CMK (cell line): ENCODE measurements around the gene TVP23A.
"Not testable (repeated sequence)": the region's sequence is repeated elsewhere in the genome, so short reads cannot be mapped to it uniquely, and the experiment has no call there.

Experiments
- DNase-seq: peaks from one replicate; pipeline ENCODE4 v3.0.0-alpha.2; 2010; ENCODE audit warnings: low read depth

Gene TVP23A

DNA sequence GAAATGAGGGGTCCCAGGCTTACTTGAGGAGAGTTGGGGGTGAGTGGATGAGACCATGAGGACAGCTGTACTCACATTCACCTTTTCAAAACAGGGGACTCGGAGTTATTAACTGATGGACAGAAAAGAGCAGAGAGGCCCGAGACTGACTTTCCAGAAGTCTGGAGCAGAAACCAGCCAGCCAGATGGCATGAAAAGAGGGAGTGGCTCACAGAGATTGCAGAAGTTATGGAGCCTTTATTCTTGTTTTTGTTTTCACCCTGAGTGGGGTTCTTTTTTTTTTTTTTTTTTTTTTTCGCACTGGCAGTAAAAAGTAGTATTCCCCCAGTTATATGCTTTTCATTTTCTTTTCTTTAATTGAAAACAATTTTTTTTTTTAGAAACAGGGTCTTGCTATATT lies 18.9 kb downstream of the TVP23A start:
- DNase-seq, result no peak

GRCh38 chr16:10791048-10791447 lies 27.5 kb downstream of the TVP23A start:
- DNase-seq, result no peak

- not testable (repeated sequence) for DNase-seq
Measured at GRCh38 chr16:10788630-10789029, 30.0 kb downstream of the TVP23A start.

GRCh38 chr16:10787304-10787703 lies 31.3 kb downstream of the TVP23A start:
- DNase-seq, result no peak

DNA sequence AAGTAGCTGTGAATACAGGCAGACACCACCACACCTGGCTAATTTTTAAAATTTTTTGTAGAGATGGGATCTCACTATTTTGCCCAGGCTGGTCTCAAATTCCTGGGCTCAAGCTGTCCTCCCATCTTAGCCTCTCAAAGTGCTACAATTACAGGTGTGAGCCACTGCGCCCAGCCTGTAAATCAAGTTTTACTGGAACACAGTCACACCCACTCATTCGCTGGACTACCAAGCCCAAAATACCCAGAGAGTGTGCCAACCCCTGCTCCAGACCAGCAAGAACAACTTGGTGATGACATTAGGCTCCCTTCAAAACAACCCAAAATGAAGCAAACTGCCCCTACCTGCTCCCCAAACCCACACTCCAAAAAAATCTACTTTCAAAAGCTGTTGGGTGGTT lies 36.0 kb downstream of the TVP23A start:
- DNase-seq, result no peak

DNA sequence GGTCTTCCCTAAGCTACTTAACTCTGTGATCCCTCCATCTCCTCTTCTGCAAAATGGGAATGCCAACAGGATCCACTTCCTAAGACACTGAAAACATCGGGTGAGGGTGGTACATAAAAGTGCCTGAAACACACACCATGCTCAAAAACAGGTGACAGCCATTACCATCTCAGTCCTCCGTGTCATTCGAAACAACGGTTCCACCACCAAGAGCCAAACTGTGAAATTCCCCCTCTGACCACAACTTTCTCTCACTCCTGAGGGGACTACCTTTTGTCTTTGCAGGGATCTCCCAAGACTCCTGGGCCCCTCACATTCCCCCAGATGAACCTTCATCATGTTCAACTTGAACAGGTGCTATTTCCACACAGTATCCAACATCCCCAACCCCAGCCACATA lies 38.0 kb downstream of the TVP23A start:
- DNase-seq, result no peak

- not testable (repeated sequence) for DNase-seq
Measured at GRCh38 chr16:10779908-10780307, 38.7 kb downstream of the TVP23A start.

- DNase-seq, result no peak
Measured at GRCh38 chr16:10777356-10777755, 41.2 kb downstream of the TVP23A start.

GRCh38 chr16:10776923-10777322 lies 41.7 kb downstream of the TVP23A start:
- not testable (repeated sequence) for DNase-seq

DNA sequence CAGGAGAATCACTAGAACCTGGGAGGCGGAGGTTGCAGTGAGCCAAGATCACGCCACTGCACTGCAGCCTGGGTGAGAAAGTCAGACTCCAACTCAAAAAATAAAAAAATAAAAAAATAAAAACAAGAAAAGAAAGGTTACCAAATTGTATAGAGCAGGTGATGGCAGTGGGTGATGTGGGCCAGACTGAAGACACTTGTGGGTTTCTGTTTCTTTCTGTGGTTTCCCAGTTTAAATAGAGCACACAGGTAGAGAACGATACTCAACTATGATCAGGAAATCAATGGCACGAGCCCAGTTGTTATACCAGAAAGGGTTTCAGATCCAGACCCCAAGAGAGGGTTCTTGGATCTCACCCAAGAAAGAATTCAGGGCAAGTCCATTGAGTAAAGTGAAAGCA lies 42.3 kb downstream of the TVP23A start:
- no peak for DNase-seq

- DNase-seq, result no peak
Measured at GRCh38 chr16:10770907-10771306, 47.7 kb downstream of the TVP23A start.

DNA sequence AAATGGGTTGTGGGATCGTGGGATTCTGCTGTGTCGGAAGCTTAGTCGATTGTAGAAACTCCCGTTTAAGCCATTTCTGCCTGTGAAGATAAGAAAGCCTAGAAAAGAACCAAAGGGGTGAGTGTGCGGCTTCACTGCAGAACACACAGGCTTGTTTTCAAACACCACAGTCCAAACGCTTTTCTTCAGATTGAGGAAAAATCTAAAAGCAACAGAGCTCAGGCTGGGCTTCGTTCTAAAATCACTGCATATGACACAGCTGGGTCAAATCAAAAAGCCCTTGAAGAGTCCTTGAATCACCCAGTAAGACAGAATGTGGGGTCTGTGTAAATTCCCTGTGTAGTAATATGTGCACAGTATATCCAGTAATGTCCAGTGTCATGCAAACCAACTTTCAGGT lies 49.2 kb downstream of the TVP23A start:
- DNase-seq, result no peak

- DNase-seq, result no peak
Measured at GRCh38 chr16:10767127-10767526, 51.5 kb downstream of the TVP23A start.

DNA sequence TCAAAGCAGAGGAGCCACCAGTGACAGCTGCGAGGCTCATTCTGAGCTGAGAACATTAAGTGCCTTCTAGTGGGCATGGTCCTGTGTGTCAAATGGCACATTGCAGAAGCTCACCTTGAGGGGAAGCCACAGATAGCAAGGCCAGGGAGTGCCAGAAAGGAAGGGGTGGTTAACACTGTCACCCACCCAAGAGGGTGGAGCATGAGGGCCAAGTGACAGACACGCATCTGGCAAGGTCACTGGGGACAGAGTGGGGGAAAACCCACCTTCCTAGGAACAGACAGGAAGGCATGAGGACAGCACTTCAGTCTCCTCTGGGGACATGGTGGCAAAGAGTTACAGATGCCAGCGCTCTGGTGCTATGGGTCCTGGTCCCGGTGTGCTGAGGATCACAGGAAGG lies 52.8 kb downstream of the TVP23A start:
- DNase-seq, result no peak

DNA sequence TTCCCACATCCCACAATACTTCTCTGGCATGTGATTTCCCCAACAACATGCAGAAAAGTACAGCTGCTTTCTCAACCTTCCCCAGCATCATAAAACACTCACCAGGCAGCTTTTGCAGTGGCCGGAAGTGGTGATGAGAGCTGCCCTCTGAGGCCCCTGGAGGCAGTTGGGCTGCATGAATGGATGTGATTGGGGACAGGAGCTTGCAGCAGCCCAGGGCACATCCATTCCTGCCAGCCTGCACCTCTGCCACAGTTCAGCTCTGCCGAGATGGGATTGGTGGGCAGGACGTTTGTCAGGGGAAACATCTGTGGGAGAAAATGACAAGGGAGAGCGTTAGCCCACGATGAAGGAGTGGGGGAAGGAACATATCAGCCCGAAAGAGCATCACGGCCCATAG lies 55.1 kb downstream of the TVP23A start:
- no peak for DNase-seq

DNA sequence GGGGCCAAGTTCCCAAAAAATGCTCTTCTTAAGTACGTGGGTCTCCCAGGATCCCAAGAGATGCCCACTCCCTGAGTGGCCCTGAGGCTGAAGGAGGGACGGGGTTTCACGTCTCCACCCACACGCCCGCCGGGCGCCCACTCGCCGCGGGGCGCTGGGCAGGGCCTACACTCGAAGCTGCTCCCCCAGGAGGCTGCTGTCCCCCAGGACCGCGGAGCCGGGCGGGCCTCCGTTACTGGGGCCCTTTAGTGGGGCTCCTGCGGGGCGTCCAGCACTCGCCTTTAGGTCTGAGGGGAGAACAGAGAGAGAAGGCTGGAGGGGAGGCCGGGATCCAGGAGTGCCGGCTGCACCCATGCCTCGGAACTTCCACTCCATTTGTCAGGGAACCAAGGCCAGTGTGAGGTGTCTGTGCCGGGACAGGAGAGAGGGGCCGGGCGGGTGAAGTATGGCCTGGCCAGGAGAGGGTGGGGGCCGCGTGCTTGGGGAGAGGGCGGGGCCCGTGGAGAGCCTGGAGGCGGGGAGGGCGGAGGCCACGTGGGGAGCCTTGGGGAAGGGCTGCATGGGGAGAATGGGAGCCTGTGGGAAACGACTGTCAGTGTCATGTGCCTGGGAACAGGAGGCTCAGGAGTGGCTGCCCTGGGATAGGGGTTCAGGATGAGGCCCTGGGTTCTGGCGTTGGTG lies 56.1 kb downstream of the TVP23A start:
- no peak for DNase-seq

- DNase-seq, result no peak
Measured at GRCh38 chr16:10761373-10761772, 57.2 kb downstream of the TVP23A start.

- no peak for DNase-seq
Measured at GRCh38 chr16:10760858-10761257, 57.7 kb downstream of the TVP23A start.

DNA sequence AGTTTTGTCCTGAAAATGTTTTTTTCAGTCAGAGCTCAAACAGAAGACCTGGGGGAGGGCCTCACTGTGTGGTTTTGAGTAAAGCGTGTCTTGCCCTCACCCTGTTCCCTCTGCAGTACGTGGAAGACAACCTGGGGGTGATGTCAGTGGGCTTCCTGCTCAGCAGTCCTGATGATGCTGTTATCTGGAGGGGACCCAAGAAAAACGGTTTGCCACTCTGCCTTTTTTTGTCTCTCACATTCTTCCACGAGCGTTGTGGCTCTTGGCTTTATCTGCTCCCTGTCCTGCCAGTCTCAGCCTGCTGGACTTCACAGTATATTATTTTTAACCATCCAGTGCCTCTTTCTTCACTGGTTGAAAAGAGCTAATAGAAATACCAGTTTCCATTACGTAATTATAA lies 62.0 kb downstream of the TVP23A start:
- DNase-seq, result no peak

DNA sequence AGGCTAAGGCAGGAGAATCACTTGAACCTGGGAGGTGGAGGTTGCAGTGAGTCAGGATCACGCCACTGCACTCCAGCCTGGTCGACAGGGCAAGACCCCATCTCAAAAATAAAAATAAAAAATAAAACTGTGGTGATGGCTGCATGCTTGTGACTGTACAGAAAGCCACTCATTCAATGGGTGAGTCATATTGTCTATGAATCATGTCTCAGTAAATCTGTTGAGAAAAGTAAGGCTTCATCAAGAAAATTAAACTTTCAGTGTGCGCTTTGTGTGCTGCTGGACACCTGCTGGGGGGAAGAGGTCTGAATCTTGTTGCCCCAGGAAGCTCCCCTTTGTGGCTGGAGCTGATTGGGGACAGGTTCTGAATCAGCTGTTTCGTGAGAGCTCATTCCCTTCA lies 63.7 kb downstream of the TVP23A start:
- no peak for DNase-seq

GRCh38 chr16:10753670-10754069 lies 64.9 kb downstream of the TVP23A start:
- DNase-seq, result no peak

DNA sequence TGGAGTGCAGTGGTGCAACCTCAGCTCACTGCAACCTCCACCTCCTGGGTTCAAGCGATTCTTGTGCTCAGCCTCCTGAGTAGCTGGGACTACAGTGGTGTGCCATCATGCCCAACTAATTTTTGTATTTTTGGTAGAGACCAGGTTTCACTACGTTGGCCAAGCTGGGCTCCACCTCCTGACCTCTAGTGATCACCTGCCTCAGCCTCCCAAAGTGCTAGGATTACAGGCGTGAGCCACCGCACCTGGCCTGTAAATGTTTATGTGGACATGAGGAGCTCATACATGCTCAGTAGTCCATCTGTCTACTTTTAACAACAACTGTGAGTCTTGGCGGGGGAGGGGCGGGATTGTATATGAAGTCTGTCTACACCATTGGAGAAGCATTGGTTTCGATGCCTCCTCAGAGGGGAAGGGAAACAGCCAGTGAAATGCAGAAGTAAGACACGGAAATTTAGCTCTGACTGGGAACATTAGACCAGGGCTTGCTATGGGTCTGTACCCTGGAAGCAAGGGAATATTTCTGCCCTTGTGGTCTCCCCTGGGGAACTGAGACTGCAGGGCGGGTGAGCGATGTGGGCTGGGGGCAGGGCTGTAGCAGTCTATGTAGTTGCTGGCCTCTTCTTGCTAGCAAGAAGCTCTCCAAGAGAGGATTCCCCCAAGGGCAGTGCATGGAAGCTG lies 65.6 kb downstream of the TVP23A start:
- no peak for DNase-seq

- DNase-seq, result no peak
Measured at GRCh38 chr16:10751291-10751697, 67.3 kb downstream of the TVP23A start.

DNA sequence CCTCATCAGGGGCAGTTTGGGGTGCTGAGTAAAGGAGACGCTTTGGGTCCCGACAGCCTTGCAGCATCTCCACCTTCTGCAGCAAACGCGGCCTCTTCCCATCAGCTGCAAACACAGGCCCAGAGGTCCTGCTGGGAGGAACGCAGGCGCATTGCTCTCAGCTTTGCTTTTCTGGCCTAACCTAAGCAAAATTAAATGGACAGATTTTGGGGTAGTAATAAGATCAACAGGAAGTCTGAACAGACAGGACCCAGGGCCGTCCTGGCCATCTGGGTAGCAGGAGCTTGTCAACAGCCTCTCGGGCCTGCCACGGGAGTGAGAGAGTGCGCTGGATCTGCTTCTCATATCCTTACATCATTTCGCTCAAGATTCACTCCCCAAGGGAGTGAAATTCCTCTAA lies 67.8 kb downstream of the TVP23A start:
- DNase-seq, result no peak
